DND-41 (cell line): ENCODE data around the gene PIRT.

Source experiments
- CTCF ChIP-seq: IDR thresholded peaks from 2 replicates; pipeline ENCODE4 v1.5.1; 2012; ENCODE audit warnings: borderline replicate concordance, low read length, moderate library complexity, mild to moderate bottlenecking; ENCODE audit not compliant: poor library complexity, severe bottlenecking; ENCODE audit errors: extremely low read depth
- EZH2 ChIP-seq: IDR thresholded peaks from 3 replicates; pipeline ENCODE4 v1.6.1; 2012; ENCODE audit warnings: borderline replicate concordance, low read depth, mild to moderate bottlenecking, moderate library complexity, low read length, inconsistent platforms; ENCODE audit not compliant: severe bottlenecking

GRCh38 chr17:10802496-10803284, 35.2 kb downstream of the PIRT start:
- TF ChIP-seq CTCF = no peak
- TF ChIP-seq EZH2 = no peak
